ENCODE measurements around the gene SEC22C.
"Not testable (repeated sequence)": the region's sequence is repeated elsewhere in the genome, so short reads cannot be mapped to it uniquely, and the experiment has no call there.

The SEC22C gene

DNA sequence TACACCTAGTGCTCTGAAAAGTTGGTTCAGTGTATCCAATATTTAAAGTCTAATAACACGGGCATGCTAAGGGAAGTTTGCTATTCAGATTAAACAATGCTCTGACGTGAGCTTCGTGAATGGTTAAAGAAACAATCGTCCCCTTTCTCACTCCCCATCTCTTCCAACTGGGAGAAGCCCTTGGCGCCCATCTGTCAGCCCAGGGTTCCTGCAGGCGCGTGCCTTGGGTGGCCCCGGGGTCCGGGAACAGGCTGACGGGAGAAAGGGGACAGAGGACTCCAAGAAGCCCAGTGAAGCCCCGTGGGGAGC is 413 bp downstream of the SEC22C start:
- DNase-seq (ENCODE audit: low read depth) = no peak

DNA sequence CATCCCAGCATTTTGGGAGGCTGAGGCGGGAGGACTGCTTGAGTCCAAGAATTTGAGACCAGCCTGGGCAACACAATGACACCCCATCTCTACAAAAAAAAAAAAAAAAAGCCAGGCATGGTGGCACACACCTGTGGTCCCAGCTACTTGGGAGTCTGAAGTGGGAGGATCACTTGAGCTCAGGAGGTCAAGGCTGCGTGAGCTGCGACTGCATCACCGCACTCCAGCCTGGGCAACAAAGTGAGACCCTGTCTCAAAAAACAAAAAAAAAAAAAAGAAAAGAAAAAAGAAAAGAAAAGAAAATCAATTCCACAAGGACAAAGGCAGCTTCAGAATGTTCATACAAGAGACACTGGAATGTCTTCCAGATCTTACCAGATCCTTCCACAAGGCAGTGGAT is 2.4 kb downstream of the SEC22C start:
- not testable (repeated sequence) for DNase-seq (ENCODE audit: low read depth)

DNA sequence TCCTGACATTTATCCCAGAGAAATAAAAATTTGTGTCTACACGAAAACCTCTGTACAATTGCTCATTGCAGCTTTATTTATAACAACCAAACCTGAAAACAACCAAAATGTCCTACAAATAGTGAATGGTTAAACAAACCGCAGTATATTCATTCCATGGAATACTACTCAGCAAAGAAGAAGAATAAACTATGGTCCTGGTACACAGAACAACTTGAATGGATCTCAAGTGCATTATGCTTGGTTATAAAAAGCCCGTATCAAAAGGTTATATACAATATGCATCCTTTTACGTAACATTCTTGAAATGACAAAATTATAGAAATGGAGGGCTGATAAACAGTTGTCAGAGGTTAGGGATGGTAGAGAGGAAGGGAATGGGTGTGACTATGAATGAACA is 3.7 kb downstream of the SEC22C start:
- DNase-seq (ENCODE audit: low read depth) = no peak

DNA sequence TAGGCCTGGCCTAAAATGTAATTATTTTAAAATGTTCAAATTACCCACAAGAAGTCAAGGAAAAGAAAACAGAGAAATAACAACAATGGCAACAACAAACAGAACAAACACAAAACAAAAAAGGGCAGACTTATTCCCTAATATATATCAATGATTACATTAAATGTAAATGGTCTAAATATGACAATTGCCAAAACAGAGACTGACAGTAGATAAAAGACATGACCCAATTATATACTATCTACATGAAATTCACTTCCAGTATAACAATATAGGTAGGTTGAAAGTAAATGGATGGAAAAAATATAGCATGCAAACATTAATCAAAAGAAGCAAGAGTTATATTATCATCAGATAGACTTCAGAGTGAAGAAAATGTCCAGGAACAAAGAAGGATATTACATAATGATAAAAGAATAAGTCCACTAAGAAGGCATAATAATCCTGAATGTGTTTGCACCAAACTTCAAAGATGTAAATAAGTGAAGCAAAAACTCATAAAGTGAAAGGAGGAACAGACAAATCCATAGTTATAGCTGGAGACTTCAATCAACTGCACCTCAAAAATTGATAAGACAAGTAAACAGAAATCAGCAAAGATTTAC is 6.5 kb downstream of the SEC22C start:
- no peak for DNase-seq (ENCODE audit: low read depth)

DNA sequence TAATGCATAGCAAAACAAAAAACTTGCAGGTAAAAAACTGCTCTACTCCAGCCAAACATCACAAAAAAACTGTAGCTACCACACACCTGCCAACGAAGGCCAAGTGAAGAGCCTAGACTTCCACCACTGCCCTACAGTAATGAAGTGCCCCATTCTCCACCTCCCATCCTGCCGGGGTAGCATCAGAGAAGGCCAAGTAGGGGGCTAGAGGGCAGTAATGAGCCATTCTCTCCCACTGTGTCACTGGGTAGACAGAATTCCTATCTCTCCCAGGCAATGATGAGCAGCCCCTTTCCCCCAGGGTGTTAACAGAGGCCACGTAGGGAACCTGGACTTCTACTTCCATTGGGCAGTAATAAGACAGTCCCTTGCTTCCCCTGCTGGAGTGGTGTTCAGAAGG is 9.5 kb downstream of the SEC22C start:
- DNase-seq (ENCODE audit: low read depth) = no peak

DNA sequence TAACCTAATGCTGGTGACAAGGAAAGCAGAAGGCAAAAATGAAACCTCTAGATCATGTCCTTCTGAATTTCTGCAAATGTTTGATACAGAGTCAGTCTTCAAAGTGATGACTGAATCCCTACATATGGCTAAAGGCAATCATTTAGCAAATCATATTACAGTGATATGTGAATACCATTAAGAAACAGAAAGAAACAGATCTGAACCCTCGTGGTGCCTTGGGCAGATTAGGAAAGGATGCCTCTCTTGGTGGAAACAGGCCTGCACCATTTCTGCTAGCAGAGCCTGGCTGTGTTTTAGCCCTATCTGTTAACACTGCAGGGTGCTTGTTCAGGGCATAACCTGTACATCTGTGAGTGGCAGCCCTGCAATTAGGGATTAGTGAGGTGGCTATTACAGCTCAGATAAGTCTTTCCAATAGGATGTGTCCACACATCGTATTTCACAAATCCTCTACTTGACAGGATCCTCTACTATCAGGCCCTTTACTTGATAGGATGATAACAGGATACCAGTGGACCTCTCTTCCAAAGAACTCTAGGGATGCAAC is 12.1 kb downstream of the SEC22C start:
- no peak for DNase-seq (ENCODE audit: low read depth)

DNA sequence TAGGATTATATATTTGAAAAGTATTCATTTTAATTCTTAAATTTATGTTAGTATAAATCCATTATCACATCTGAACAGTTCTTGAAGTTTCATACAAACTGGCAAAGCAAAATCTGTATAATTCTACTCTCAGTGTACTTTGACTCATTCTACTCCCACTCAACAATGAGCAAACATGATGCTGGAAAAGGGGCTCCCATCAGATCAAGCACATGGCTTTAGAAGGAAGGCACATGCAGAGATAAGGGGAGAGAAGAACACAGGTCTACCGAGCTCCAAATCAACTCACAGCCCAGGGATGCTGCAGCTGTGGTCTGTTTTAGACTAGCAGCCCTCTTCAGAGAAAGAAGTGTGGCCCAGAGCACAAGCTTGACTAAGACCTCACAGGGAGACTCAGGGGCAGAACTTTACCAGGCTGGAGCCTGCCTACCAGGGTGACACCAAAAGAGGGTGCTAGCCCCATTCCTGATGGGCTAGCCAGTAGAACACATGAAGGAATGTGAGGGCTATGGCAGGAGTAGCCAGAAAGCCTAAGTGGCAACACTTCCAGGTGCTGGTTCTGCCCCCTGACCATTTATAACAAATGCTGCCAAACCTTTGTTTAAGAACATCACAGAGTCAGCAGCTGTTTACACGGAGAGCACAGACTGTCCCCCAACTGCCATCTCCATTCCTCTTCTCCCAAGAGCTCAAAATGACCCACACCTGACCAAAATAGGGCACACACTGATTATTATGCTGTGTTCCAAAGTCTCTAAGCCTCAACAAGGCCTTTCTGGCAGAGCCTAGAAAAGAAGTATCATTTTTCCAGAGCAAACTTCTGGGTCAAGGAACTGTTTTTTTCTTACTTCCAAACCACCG is 19.5 kb downstream of the SEC22C start:
- DNase-seq (ENCODE audit: low read depth) = no peak

DNA sequence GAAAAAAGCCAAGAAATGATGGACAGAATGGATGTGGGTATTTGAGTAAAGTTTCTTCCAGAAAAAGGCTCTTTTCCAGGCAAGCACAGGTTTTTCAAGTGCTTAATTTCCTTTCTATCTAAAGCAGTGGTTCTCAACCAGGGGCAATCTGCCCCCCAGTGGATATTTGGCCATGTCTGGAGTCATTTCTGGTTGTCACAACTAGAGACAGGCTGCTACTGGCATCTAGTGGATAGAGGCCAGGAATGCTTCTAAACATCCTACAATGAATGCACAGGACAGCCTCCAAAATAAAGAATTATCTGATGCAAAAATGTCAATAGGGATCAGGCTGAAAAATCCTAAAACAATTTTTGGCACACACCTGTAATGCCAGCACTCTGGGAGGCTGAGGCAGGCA is 23.9 kb downstream of the SEC22C start:
- DNase-seq (ENCODE audit: low read depth) = no peak

DNA sequence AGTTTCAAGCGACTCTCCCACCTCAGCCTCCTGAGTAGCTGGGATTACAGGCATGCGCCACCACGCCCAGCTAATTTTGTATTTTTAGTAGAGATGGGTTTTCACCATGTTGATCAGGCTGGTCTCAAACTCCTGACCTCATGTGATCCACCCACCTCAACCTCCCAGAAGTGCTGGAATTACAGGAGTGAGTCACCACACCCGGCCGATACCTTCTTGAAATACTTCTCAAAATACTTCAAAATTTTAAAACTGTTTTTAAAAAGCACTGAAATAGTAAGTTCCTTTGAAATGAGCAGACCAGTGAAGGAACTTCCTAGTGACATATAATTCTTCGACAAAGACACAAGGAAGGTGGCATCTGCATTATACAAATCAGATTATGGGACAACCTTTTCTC is 24.9 kb downstream of the SEC22C start:
- DNase-seq (ENCODE audit: low read depth) = not testable (repeated sequence)

DNA sequence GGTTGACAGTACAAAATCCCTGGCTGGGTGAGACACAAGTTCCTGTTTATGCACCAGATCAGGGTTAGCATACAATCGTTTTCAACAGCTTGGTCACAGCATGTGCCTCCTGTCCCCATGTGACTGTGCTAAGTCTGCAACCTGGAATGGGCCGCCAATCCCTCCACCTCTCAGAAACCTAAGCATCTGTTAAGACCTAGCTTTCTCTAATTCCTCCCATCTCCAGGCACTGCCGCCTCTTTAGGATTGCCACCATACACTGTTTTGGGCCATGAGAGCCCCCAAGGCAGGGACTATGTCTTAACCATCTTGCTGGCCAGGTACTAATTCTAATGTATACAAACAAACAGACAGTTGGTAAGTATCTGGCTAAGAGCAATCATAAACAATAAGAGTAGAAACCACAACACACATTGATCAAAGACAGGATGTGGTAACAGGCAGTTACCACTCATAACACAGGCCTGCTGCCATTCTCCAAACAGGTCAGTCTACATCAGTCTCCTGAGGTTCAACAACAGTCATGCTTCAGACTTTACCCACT is 25.6 kb downstream of the SEC22C start:
- no peak for DNase-seq (ENCODE audit: low read depth)

DNA sequence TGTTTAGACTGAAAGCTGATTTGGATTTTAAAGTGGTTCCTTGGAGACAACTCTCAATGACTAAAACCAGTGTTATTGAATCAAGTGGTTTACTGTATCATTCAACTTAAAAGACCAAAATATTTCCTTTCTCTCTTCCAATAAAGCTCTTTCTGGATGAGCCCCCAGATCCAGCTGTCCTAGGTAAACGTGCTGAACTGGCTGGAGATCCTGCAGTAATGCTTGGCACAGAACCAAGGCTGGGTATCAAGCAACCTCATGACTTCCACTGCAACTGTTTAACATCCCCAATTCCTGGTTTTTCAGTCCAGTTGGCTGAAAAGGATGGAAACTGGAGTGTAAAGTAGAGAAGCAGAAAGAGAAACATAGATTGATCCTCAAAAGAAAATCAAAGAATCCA is 28.9 kb downstream of the SEC22C start:
- DNase-seq (ENCODE audit: low read depth) = no peak

DNA sequence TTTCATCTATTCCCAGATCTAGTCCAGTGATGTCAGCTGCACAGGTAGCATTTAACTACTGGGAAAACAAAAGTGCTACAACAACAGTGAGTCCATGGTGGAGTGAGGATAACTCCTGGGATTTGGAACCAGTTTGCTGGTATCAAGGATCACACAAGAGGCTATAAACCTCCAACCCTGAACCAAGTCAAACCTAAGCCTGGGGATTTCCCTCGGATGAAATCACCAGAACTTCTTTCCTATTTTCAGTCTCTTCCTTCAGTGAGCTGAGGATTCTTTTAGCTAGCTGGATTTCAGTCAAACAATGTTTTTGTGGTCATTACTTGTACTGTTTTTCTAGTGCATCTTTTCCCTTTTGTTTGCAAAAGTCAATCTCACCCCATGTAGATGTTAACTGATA is 31.5 kb downstream of the SEC22C start:
- DNase-seq (ENCODE audit: low read depth) = no peak

DNA sequence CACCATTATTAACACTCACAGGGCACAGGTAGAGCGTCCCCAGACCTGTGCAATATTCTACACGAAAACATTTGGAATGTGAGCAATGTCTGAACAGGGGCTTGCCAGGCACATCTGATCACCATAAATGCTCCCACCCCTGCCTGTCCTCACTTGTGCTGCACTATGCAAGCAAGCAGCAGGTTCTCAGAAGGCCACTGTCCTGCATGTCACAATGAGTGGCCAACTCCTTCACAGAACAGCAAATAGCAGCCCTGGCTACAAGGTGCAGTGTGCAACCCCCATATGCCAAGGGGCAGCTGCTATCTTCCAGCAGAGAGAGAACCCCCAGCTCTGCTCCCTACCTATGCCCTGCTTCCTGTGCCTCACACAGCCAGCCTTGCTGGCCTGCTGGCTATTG is 32.6 kb downstream of the SEC22C start:
- DNase-seq (ENCODE audit: low read depth) = no peak

DNA sequence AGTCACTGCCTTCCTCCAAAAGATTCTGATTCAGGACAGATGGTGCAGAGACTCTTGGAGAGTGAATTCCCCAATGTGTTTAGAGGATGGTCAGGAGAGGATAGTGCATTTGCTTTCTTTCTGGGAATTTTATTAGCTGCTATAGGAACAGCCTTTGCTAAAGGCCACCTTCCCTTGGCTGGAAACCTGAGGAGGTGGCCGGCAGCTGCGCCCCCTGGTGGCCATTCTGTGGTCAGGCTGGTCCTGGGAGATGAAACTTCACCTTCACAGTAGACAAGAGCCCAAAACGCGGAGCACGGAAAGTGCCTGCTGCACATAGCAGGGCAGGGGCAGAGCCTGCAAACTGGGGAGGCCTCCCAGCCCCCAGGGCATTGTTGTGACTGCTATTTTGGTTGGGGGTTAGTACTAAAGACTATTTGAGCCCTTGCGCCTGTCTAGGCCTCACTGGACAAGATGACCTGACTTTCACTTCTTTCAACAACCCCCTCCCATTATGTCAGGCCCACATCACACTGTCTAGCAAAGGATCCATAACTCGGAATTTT is 34.3 kb downstream of the SEC22C start:
- DNase-seq (ENCODE audit: low read depth) = peak; percentile 24

DNA sequence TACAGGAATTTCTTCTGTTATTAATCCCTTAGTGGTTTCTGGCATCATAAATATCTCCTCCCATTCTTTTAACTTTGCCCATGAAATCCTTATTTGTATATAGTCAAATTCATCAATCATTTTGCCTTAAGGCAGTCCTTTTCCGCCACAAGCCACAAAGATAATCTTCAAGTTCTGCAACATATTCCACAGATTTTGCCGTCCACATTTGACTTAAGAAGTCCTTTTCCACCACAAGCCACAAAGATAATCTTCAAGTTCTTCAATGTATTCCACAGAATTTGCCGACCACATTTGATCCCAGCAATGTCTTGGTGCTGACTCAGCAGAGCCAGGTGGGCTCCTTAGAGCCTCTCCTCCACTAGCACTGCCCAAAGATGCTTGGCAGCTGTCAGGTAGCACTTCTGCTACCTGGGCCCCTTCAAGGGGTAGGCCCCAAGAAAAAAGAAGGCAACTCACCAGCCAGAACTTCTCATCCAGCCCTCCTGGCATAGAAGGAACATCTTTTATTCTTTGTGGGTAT is 35.0 kb downstream of the SEC22C start:
- no peak for DNase-seq (ENCODE audit: low read depth)

DNA sequence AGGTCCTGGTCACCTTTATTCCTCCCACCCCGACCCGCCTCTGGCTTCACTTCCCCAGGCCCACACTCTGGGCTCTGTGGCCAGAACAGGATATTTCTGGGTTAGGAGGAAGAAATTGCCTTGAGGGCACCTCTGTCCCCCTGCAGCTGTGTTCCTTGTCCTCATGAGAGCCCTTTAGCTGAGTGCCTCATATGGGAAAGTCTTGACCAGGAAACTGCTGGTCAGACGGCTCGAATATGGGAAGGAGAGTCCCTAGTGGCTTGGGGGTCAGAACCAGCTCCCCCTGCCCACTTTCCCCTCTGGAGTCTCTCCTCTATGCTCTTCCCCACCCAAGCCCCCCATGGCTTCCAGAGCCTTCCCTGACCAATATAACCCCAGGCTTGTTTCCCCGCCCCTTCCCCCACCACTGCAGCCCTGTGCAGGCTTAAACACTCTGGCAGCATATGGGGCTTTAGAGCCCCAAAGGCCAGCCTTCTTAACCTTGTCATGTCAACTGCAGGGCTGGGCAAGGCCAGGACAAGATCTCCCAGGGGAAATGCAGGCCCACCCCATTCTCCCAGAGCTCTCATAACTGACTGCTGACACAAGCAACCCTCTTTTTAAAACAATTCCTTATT is 36.4 kb downstream of the SEC22C start:
- no peak for DNase-seq (ENCODE audit: low read depth)

DNA sequence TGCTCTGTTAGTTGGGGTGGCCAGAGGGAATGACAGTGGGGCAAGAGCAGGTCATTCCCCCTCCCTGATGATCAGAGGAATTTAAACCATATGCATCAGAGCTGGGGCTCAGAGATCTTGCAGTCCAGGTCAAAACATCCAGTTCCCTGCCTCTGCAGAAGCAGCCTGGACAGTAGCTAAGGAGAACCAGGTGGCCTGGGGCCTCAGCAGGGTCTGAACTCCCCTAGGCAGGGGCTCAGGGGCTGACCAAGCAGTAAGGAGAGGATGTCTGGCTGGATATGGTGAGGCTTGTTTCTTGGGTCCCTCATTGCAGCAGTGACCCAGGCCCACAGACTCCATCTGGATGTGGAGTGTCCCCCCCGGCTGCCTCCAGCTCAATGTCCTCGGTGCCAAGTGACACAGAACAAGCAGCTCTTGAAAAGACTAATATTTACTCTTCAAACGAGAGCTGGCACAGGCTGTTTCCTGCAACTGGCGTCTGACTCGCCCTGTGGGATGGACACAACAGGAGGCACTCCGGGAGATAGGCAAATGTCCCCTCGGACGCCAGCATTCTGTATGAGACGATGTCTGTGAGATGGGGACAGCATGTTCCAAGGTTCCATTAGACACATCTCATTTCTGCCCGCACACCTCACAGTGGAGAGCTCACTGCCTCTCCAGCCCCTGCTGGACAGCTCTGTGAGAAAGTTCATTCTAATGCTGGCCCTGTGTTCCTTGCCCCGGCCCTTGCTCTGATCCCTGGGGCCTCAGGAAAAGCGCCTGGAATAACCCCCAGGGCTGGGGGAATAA is 37.1 kb downstream of the SEC22C start:
- DNase-seq (ENCODE audit: low read depth) = no peak

DNA sequence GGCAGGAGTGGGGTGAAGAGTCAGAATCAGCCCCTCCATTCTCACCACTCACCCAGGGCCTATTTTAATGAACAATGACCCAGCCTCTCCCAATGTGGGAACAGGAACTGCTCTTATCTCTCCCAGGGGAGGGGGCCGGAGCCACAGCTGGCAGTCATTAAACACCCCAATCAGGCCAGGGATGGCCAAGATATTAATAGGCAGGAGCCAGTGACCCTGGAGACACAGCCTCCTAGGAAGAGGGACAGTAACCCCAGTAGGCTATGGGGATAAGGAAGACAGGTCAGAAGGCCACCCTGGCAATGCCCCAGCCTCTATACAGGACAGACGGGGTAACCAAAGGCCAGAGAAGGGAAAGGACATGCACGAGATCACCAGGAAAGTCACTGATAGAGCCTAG is 40.7 kb downstream of the SEC22C start:
- DNase-seq (ENCODE audit: low read depth) = no peak

DNA sequence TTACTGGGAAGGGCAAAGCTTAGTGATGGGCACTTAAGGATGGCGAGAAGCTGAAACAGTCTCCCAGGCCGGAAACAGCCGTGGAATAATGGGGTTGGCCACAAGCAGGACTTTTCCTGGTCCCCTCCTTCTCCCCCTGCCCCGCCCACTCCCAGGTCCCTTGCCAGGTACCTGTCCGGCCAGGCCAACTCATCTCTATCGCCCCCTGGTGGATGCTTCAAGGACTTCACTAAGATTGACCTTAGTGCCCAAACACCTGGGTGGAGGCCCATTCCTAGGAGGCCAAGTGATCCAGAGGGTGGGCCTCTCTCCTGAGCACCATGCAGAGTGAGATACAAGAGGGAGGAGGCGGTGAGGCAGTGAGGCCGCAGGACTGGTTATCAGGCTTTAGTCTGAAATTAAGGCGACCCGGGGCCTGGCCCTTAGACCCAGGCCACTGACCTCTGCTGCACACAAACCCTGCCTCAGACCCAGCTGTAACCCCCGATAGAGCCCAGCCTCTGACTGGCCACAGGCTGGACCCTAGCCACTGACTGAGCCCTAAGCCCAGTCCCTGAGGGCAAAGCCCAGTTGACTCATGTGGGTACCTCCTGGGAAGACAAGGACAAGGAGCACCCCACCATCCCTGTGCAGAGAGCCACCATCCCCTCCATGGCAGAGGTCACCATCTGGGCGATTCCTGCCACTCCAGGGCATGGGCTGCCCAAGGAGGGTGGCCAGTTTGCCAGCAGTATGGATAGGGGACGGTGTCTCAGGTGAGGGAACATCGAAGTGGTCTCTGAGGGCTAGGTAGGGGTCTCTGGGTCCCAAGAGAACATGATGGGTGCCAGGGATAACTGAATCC is 41.7 kb downstream of the SEC22C start:
- no peak for DNase-seq (ENCODE audit: low read depth)

DNA sequence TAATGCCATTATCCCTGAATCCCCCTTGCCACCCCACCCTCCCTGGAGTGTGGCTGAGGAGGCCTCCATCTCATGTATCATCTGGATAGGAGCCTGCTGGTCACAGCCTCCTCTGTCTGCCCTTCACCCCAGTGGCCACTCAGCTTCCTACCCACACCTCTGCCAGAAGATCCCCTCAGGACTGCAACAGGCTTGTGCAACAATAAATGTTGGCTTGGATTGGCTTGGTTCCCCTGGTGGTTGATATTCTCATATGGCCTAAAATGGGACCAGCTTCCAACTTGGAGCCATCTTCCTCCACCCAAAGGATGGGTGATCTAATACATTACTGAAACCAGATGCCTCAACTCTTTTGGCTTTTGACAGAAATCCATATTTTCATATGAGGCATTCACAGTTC is 44.4 kb downstream of the SEC22C start:
- DNase-seq (ENCODE audit: low read depth) = no peak

Data from stimulated activated CD8-positive, alpha-beta memory T cell treated with anti-CD3 and anti-CD28 coated beads, Interleukin-12 subunit alpha, Interleukin-12 subunit beta, amount 100 ng/mL, for 4 hours (primary cell).